ENCODE measurements around the gene MMP23B. TPM values are rescaled to one million over a fixed set of nuclear protein-coding genes. Genes with fewer than 3 reads are reported as not detected.

MMP23B gene
- total RNA-seq, 4 donors from 2014 or later, result 1.2 to 6.6 (median 3.8) TPM

GRCh38 chr1:1683104-1683905 is 51.3 kb downstream of the MMP23B start:
- H3K27ac ChIP-seq, result peak overlapping the region in 1 of 4 donors; percentile 28
- H3K4me3 ChIP-seq, result no peak overlapping the region
- no peak for DNase-seq (ENCODE audit: low spot score in 2 of 2)
- TF ChIP-seq EP300 (IDR thresholded peaks at IDR 0.05) (no peak), POLR2A (IDR thresholded peaks at IDR 0.05) (no peak), CTCF (IDR thresholded peaks at IDR 0.05) (no peak)
- H3K4me1 ChIP-seq, result peaks cover 0 to 57% (median 5%) of the 10 kb centered on the region in 4 donors
- no peaks in the 10 kb centered on the region for H3K9me3 ChIP-seq
- 62 to 67% methylated on average over 26 of the region's 26 CpGs for WGBS, 2 donors
- H3K27me3 ChIP-seq, result peaks cover 0 to 3% of the 10 kb centered on the region in 2 donors
- H3K36me3 ChIP-seq, result peaks cover 0 to 9% (median 0%) of the 10 kb centered on the region in 3 donors

Other genes with a start within 250 kb of the MMP23B start
- gene CCNL2, start 232.8 kb upstream of the MMP23B start, total RNA-seq, result 100 to 1,000 TPM; 311 to 362 (median 339) TPM
- 100 to 1,000 TPM in 3 of 4 donors, 10 to 100 TPM in 1; 84.9 to 165 (median 139) TPM for gene MRPL20, start 224.9 kb upstream of the MMP23B start, total RNA-seq
- gene ANKRD65, start 210.9 kb upstream of the MMP23B start, total RNA-seq, result 10 to 100 TPM; 13.8 to 32.6 (median 19.4) TPM
- 100 to 1,000 TPM; 142 to 261 (median 161) TPM for gene VWA1, start 196.5 kb upstream of the MMP23B start, total RNA-seq
- 1 to 10 TPM in 3 of 4 donors, under 1 TPM in 1; 0.42 to 9.9 (median 3.2) TPM for gene ATAD3C, start 182.5 kb upstream of the MMP23B start, total RNA-seq
- gene ATAD3B, start 160.4 kb upstream of the MMP23B start, total RNA-seq, result 10 to 100 TPM; 18.4 to 48.9 (median 22.5) TPM
- 10 to 100 TPM; 19.6 to 47.4 (median 27.0) TPM for gene ATAD3A, start 120.0 kb upstream of the MMP23B start, total RNA-seq
- gene TMEM240, start 91.5 kb upstream of the MMP23B start, total RNA-seq, result 10 to 100 TPM in 1 of 4 donors, 1 to 10 TPM in 2, not detected in 1; 4.0 to 27.3 (median 5.1) TPM
- 100 to 1,000 TPM; 129 to 161 (median 146) TPM for gene SSU72, start 57.3 kb upstream of the MMP23B start, total RNA-seq
- 1 to 10 TPM; 1.4 to 3.0 (median 2.0) TPM for gene FNDC10, start 32.0 kb upstream of the MMP23B start, total RNA-seq
- 100 to 1,000 TPM in 1 of 4 donors, 10 to 100 TPM in 3; 50.5 to 108 (median 98.6) TPM for gene MIB2, start 16.7 kb upstream of the MMP23B start, total RNA-seq
- 10 to 100 TPM; 12.6 to 31.8 (median 24.7) TPM for gene CDK11B, start 26.8 kb downstream of the MMP23B start, total RNA-seq
- gene SLC35E2B, start 60.6 kb downstream of the MMP23B start, total RNA-seq, result 10 to 100 TPM; 38.2 to 67.8 (median 46.1) TPM
- 10 to 100 TPM; 36.1 to 71.1 (median 54.6) TPM for gene CDK11A, start 92.2 kb downstream of the MMP23B start, total RNA-seq
- 100 to 1,000 TPM; 111 to 145 (median 119) TPM for gene NADK, start 146.3 kb downstream of the MMP23B start, total RNA-seq

All from tibial nerve (tissue), 4 donors.